Neural crest cell (in vitro differentiated cells): Measurements from ENCODE around the gene SIRPD. TPM values are rescaled to one million over a fixed set of nuclear protein-coding genes. Genes with fewer than 3 reads are reported as not detected.
"Not testable (repeated sequence)": the region's sequence is repeated elsewhere in the genome, so short reads cannot be mapped to it uniquely, and the experiment has no call there.

ENCODE experiments used
- DNase-seq: peaks from one replicate; pipeline ENCODE4 v3.0.0; 2021; ENCODE audit warnings: low read depth, mixed read lengths, low spot score
- H3K27ac Mint-ChIP-seq: one replicate; pipeline ENCODE4 v1.8.0; 2021; ENCODE audit warnings: mild to moderate bottlenecking, mixed read lengths; ENCODE audit not compliant: unreplicated experiment
- H3K27me3 Mint-ChIP-seq: 2 replicates; pipeline ENCODE4 v1.8.0; 2021; ENCODE audit warnings: low read depth, mild to moderate bottlenecking, mixed read lengths
- H3K36me3 Mint-ChIP-seq: 2 replicates; pipeline ENCODE4 v1.8.0; 2021; ENCODE audit warnings: low read depth, mild to moderate bottlenecking, mixed read lengths
- H3K4me1 Mint-ChIP-seq: 2 replicates; pipeline ENCODE4 v1.8.0; 2021; ENCODE audit warnings: mixed read lengths
- H3K4me3 Mint-ChIP-seq: one replicate; pipeline ENCODE4 v1.8.0; 2021; ENCODE audit warnings: mild to moderate bottlenecking, mixed read lengths
- H3K9me3 Mint-ChIP-seq: 2 replicates; pipeline ENCODE4 v1.8.0; 2021; ENCODE audit warnings: mixed read lengths
- total RNA-seq: library from RNA; stranded (reverse); gene quantifications from 2 replicates; pipeline ENCODE4 v1.2.1, GENCODE V29; 2021
- TF ChIP-seq, protein P1 (sequence below): fragments of 200-600 bp; sonication (generic); conservative IDR thresholded peaks from 2 replicates; pipeline ENCODE4 v1.5.0; 2021; ENCODE audit warnings: antibody characterized with exemption, mild to moderate bottlenecking

The SIRPD gene
- total RNA-seq, 1 donor from 2014 or later, result not detected

DNA sequence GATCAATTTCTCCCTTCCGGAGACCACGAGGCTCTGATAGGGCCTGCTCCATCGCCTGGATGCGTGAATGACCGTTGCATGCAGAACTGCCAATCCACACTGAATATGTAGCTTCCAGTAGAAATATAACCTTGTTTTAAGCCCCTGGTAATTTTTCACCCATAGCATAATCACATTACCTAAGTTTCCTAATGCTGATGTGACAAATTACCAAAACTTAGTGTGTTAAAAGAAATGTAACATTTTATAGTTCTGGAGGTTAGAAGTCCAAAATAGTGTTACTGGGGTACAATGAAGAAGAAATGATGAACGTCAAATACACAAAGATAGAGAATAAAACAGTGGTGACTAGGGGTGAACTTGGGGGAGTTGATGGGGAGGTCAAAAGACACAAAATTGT is 22.0 kb upstream of the SIRPD start:
- TF ChIP-seq, protein P1, sequence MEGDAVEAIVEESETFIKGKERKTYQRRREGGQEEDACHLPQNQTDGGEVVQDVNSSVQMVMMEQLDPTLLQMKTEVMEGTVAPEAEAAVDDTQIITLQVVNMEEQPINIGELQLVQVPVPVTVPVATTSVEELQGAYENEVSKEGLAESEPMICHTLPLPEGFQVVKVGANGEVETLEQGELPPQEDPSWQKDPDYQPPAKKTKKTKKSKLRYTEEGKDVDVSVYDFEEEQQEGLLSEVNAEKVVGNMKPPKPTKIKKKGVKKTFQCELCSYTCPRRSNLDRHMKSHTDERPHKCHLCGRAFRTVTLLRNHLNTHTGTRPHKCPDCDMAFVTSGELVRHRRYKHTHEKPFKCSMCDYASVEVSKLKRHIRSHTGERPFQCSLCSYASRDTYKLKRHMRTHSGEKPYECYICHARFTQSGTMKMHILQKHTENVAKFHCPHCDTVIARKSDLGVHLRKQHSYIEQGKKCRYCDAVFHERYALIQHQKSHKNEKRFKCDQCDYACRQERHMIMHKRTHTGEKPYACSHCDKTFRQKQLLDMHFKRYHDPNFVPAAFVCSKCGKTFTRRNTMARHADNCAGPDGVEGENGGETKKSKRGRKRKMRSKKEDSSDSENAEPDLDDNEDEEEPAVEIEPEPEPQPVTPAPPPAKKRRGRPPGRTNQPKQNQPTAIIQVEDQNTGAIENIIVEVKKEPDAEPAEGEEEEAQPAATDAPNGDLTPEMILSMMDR, result no peak
- Mint-ChIP-seq H3K4me1 (no peaks in the 10 kb centered on the region), H3K4me3 (no peak overlapping the region), H3K27me3 (peaks cover 2% of the 10 kb centered on the region), H3K9me3 (no peaks in the 10 kb centered on the region), H3K36me3 (no peaks in the 10 kb centered on the region), H3K27ac (no peak overlapping the region)
- DNase-seq, result no peak

GRCh38 chr20:1577906-1578305 is 20.4 kb upstream of the SIRPD start:
- DNase-seq, result no peak
- Mint-ChIP-seq H3K27me3 (peaks cover 2% of the 10 kb centered on the region), H3K27ac (peak overlapping the region; percentile 12), H3K36me3 (no peaks in the 10 kb centered on the region), H3K4me1 (no peaks in the 10 kb centered on the region), H3K9me3 (no peaks in the 10 kb centered on the region), H3K4me3 (no peak overlapping the region)
- TF ChIP-seq, protein P1, result no peak

- not testable (repeated sequence) for H3K9me3 Mint-ChIP-seq
These were observed 19.8 kb upstream of the SIRPD start for GRCh38 chr20:1577313-1577712.

GRCh38 chr20:1576641-1577040 is 19.1 kb upstream of the SIRPD start:
- no peak for DNase-seq
- no peaks in the 10 kb centered on the region for H3K36me3 Mint-ChIP-seq
- TF ChIP-seq, protein P1, result no peak
- H3K27me3 Mint-ChIP-seq, result peaks cover 2% of the 10 kb centered on the region
- H3K4me1 Mint-ChIP-seq, result no peaks in the 10 kb centered on the region
- H3K4me3 Mint-ChIP-seq, result no peak overlapping the region
- H3K9me3 Mint-ChIP-seq, result no peaks in the 10 kb centered on the region
- H3K27ac Mint-ChIP-seq, result no peak overlapping the region

More at GRCh38 chr20:1577313-1577712, 19.8 kb upstream of the SIRPD start:
- H3K27ac Mint-ChIP-seq, DNase-seq, H3K4me1 Mint-ChIP-seq, H3K27me3 Mint-ChIP-seq, H3K36me3 Mint-ChIP-seq, H3K4me3 Mint-ChIP-seq: not testable (repeated sequence)

DNA sequence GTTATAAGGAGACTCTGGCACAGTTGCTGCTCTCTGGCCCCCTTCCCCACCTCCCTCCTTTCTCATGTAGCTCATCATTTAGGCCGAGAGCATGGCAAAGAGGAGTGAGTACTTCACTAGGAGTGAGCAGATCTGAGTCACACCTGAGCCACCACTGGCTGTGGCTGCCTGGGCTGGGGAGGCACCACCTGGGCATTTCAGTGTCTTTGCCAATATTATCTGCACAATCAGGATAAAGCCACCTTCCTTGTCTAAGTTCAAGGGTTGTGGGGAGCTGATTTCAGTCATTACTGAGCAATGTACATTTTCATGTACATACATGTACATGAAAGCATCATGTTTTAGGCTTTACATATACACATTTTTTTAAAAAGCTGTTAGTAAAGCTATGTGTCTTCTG is 18.5 kb upstream of the SIRPD start:
- H3K27me3 Mint-ChIP-seq, DNase-seq, H3K4me1 Mint-ChIP-seq, H3K36me3 Mint-ChIP-seq, H3K27ac Mint-ChIP-seq, H3K9me3 Mint-ChIP-seq, H3K4me3 Mint-ChIP-seq: not testable (repeated sequence)

DNA sequence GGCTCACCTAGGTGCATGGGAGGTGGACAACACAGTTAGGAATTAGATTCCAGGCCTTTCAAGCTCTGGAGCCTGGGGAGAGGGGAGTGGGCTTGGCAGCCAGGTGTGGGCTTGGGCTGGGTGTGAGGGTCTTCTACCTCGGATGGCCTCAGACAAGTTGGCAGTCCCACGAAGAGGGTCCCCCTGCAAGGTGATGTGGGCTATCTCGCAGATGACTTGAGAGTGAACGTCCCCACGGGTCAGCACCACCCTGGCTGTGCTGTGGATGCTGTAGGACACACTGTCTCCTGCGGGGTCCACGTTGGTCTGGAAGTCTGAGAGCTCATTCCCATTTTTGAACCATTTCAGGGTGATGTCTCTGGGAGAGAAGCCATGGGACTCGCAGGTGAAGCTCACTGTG is 14.1 kb upstream of the SIRPD start:
- H3K27me3 Mint-ChIP-seq, H3K4me3 Mint-ChIP-seq, H3K36me3 Mint-ChIP-seq, H3K4me1 Mint-ChIP-seq, H3K27ac Mint-ChIP-seq, DNase-seq, H3K9me3 Mint-ChIP-seq: not testable (repeated sequence)

DNA sequence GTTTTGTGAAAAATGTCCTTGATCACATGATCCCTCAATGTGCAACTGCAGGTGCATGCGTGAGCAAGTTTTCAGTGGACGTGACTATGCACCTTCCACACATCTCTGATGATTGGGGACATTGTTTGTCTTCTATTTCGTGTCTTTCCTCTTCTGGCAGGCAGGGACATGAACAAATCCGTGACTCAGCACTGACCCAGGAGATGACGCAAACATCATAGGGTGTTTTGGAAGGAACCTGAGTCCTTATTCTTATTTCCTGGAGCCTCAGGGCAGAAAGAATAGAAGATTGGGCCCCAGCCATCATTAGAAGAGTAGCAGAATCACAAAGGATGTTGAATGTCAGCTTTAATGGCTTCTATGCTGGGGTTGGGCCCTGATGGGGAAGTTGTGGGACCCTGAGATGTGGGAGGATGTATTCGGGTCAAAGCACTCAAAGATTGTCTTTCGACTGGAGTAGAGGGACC is 11.9 kb upstream of the SIRPD start:
- Mint-ChIP-seq H3K27ac (no peak overlapping the region), H3K36me3 (no peaks in the 10 kb centered on the region), H3K9me3 (no peaks in the 10 kb centered on the region), H3K4me3 (no peak overlapping the region), H3K27me3 (peaks cover 13% of the 10 kb centered on the region), H3K4me1 (no peaks in the 10 kb centered on the region)
- TF ChIP-seq, protein P1, result no peak
- no peak for DNase-seq
